Hepatocyte (in vitro differentiated cells): ENCODE results near the gene FBXL7.

Experiments used
- EZH2 ChIP-seq: fragments of 200-600 bp; sonication (generic); IDR thresholded peaks from 2 replicates; pipeline ENCODE4 v1.6.1; 2016; ENCODE audit warnings: antibody characterized with exemption, mild to moderate bottlenecking, borderline replicate concordance
- EZH2phosphoT487 ChIP-seq: fragments of 200-600 bp; sonication (generic); IDR thresholded peaks from one replicate; pipeline ENCODE4 v1.6.1; 2018; ENCODE audit warnings: antibody characterized with exemption, mild to moderate bottlenecking, low read depth, moderate library complexity; ENCODE audit not compliant: unreplicated experiment, severe bottlenecking
- TF ChIP-seq, protein P1 (sequence below): fragments of 200-600 bp; sonication (generic); IDR thresholded peaks from 2 replicates; pipeline ENCODE4 v1.5.1; 2016; ENCODE audit warnings: antibody characterized with exemption, mild to moderate bottlenecking; ENCODE audit not compliant: poor library complexity

DNA sequence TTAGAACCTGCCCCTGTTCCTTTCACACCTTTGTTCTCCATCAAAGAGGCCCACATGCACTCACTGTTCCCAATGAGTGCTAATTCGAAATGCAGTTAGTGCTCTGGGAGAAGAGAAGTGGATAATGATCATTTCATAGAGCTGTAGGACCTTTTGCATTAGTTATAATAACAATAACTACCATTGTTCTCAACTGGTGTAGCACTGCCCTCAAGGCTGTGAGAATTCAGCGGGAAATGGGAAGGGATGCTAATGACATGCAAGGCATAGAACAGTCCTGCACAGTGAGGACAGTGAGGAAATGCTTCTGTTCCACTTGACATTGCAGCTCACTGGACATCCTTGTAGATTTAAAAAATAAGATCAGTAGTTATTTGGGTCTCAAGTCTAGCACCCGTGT, 187.4 kb downstream of the FBXL7 start:
- TF ChIP-seq, protein P1, sequence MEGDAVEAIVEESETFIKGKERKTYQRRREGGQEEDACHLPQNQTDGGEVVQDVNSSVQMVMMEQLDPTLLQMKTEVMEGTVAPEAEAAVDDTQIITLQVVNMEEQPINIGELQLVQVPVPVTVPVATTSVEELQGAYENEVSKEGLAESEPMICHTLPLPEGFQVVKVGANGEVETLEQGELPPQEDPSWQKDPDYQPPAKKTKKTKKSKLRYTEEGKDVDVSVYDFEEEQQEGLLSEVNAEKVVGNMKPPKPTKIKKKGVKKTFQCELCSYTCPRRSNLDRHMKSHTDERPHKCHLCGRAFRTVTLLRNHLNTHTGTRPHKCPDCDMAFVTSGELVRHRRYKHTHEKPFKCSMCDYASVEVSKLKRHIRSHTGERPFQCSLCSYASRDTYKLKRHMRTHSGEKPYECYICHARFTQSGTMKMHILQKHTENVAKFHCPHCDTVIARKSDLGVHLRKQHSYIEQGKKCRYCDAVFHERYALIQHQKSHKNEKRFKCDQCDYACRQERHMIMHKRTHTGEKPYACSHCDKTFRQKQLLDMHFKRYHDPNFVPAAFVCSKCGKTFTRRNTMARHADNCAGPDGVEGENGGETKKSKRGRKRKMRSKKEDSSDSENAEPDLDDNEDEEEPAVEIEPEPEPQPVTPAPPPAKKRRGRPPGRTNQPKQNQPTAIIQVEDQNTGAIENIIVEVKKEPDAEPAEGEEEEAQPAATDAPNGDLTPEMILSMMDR = no peak
- TF ChIP-seq EZH2phosphoT487 = no peak
- no peak for TF ChIP-seq EZH2
